ENCODE data around the gene ZMYND8. TPM values are rescaled to one million over a fixed set of nuclear protein-coding genes. Genes with fewer than 3 reads are reported as not detected.

Gene ZMYND8
- total and polyA plus RNA-seq, 7 donors, result 7.8 to 46.0 (median 24.8) TPM

- TF ChIP-seq POLR2AphosphoS5 (IDR thresholded peaks at IDR 0.05), result no peak
- TF ChIP-seq CTCF (IDR thresholded peaks at IDR 0.05), result no peak
- TF ChIP-seq POLR2A (IDR thresholded peaks at IDR 0.05), result no peak
- no peak for TF ChIP-seq EP300 (IDR thresholded peaks at IDR 0.05)
- no peak overlapping the region for H3K4me3 ChIP-seq
- DNase-seq, result no peak
- peaks cover 14 to 68% (median 34%) of the 10 kb centered on the region in 4 donors for H3K36me3 ChIP-seq
- intact Hi-C loops (cut with DNase I), result no loop called here
- H3K27me3 ChIP-seq, result no peaks in the 10 kb centered on the region
- H3K27ac ChIP-seq, result no peak overlapping the region
- H3K9me3 ChIP-seq, result no peaks in the 10 kb centered on the region
- H3K4me1 ChIP-seq, result no peaks in the 10 kb centered on the region
- 96 to 97% methylated on average over 4 of the region's 4 CpGs for WGBS, 2 donors
These were observed 118.8 kb downstream of the ZMYND8 start for GRCh38 chr20:47237715-47238114.

- Histone ChIP-seq H3K27ac (no peak overlapping the region), H3K9me3 (no peaks in the 10 kb centered on the region), H3K27me3 (no peaks in the 10 kb centered on the region), H3K4me3 (no peak overlapping the region), H3K4me1 (peaks cover 0 to 2% (median 0%) of the 10 kb centered on the region in 4 donors), H3K36me3 (peaks cover 14 to 76% (median 34%) of the 10 kb centered on the region in 4 donors)
- 92 to 97% methylated on average over 1 of the region's 1 CpG for WGBS, 2 donors
- intact Hi-C loops (cut with DNase I), result no loop called here
- no peak for DNase-seq
- TF ChIP-seq POLR2AphosphoS5 (IDR thresholded peaks at IDR 0.05) (no peak), CTCF (IDR thresholded peaks at IDR 0.05) (no peak), POLR2A (IDR thresholded peaks at IDR 0.05) (no peak), EP300 (IDR thresholded peaks at IDR 0.05) (no peak)
These were observed 119.9 kb downstream of the ZMYND8 start for GRCh38 chr20:47236639-47236900.

GRCh38 chr20:47235853-47236638 is 120.5 kb downstream of the ZMYND8 start:
- Histone ChIP-seq H3K27ac (no peak overlapping the region), H3K27me3 (no peaks in the 10 kb centered on the region), H3K4me1 (peaks cover 0 to 8% (median 0%) of the 10 kb centered on the region in 4 donors), H3K4me3 (no peak overlapping the region), H3K9me3 (no peaks in the 10 kb centered on the region), H3K36me3 (peaks cover 14 to 76% (median 34%) of the 10 kb centered on the region in 4 donors)
- no peak for TF ChIP-seq POLR2A (IDR thresholded peaks at IDR 0.05)
- no peak for TF ChIP-seq EP300 (IDR thresholded peaks at IDR 0.05)
- TF ChIP-seq POLR2AphosphoS5 (IDR thresholded peaks at IDR 0.05), result peak in 1 of 4 donors; percentile 27
- no peak for TF ChIP-seq CTCF (IDR thresholded peaks at IDR 0.05)
- WGBS, 2 donors, result 92 to 93% methylated on average over 14 of the region's 14 CpGs
- intact Hi-C loops (cut with DNase I), result no loop called here
- no peak for DNase-seq

- H3K4me1 ChIP-seq, result peaks cover 0 to 10% (median 0%) of the 10 kb centered on the region in 4 donors
- H3K27ac ChIP-seq, result no peak overlapping the region
- no peaks in the 10 kb centered on the region for H3K27me3 ChIP-seq
- intact Hi-C loops (cut with DNase I), result no loop called here
- no peaks in the 10 kb centered on the region for H3K9me3 ChIP-seq
- DNase-seq, result no peak
- peaks cover 14 to 76% (median 34%) of the 10 kb centered on the region in 4 donors for H3K36me3 ChIP-seq
- no peak overlapping the region for H3K4me3 ChIP-seq
- WGBS, 2 donors, result 97 to 98% methylated on average over 6 of the region's 6 CpGs
- no peak for TF ChIP-seq EP300 (IDR thresholded peaks at IDR 0.05)
- no peak for TF ChIP-seq POLR2A (IDR thresholded peaks at IDR 0.05)
- TF ChIP-seq CTCF (IDR thresholded peaks at IDR 0.05), result no peak
- TF ChIP-seq POLR2AphosphoS5 (IDR thresholded peaks at IDR 0.05), result no peak
These were observed 121.4 kb downstream of the ZMYND8 start for GRCh38 chr20:47235111-47235510.
